Measurements from ENCODE around the gene KDF1. TPM values are rescaled to one million over a fixed set of nuclear protein-coding genes. Genes with fewer than 3 reads are reported as not detected.

Gene KDF1
- total RNA-seq, 1 experiment from 2014 or later, result 8.8 TPM

- Mint-ChIP-seq H3K27me3 (ENCODE audit: insufficient read depth, unreplicated experiment) (no peaks in the 10 kb centered on the region), H3K9me3 (ENCODE audit: unreplicated experiment) (no peaks in the 10 kb centered on the region), H3K4me1 (ENCODE audit: insufficient read depth, unreplicated experiment) (no peaks in the 10 kb centered on the region), H3K4me3 (ENCODE audit: unreplicated experiment) (no peak overlapping the region), H3K27ac (ENCODE audit: low read depth, unreplicated experiment) (no peak overlapping the region), H3K36me3 (ENCODE audit: insufficient read depth, unreplicated experiment) (peaks cover 53% of the 10 kb centered on the region)
- POLR2A ChIA-PET, result no interaction called here
- TF ChIP-seq, protein P1, sequence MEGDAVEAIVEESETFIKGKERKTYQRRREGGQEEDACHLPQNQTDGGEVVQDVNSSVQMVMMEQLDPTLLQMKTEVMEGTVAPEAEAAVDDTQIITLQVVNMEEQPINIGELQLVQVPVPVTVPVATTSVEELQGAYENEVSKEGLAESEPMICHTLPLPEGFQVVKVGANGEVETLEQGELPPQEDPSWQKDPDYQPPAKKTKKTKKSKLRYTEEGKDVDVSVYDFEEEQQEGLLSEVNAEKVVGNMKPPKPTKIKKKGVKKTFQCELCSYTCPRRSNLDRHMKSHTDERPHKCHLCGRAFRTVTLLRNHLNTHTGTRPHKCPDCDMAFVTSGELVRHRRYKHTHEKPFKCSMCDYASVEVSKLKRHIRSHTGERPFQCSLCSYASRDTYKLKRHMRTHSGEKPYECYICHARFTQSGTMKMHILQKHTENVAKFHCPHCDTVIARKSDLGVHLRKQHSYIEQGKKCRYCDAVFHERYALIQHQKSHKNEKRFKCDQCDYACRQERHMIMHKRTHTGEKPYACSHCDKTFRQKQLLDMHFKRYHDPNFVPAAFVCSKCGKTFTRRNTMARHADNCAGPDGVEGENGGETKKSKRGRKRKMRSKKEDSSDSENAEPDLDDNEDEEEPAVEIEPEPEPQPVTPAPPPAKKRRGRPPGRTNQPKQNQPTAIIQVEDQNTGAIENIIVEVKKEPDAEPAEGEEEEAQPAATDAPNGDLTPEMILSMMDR (IDR thresholded peaks at IDR 0.05; ENCODE audit: unreplicated experiment), result no peak
- CTCF ChIA-PET, result interaction anchor here (0.5 kb wide), 1 partner anchor 1412 kb away, joined by 3 read pairs; no protein-coding TSS in a partner anchor
- BruUV-seq (replicated peaks), result no TSS peak
- no peak for DNase-seq (ENCODE audit: unreplicated experiment)
- intact Hi-C loops (cut with micrococcal nuclease), result no loop called here
These were observed 27.7 kb downstream of the KDF1 start for GRCh38 chr1:26932531-26932930.

DNA sequence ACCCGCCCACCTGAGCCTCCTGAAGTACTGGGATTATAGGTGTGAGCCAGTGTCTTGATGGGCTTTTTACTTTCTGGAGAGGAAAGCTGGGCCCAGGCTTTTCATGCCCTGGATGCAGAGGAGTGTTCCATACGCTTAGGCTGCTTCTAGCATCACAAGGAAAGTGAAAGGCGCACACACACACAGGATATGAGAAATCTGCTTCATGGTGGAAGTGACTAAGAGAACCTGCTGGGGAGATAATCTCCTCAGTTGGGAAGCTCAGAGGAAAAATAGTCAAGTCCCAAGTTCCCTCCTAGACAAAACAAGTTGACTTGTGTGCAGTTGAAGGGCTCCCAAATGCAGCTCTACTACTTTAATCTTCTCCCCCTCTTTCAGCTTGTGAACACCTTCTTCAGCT is 36.6 kb downstream of the KDF1 start:
- TF ChIP-seq, protein P1 (IDR thresholded peaks at IDR 0.05; ENCODE audit: unreplicated experiment), result no peak
- peaks cover 17% of the 10 kb centered on the region for H3K4me1 Mint-ChIP-seq (ENCODE audit: insufficient read depth, unreplicated experiment)
- H3K27ac Mint-ChIP-seq (ENCODE audit: low read depth, unreplicated experiment), result peak overlapping the region; percentile 23
- peak overlapping the region; percentile 98 for H3K4me3 Mint-ChIP-seq (ENCODE audit: unreplicated experiment)
- ChIA-PET POLR2A (interaction anchor here (0.6 to 1.5 kb wide), 6 partner anchors 24 to 230 kb away, joined by 3 to 9 read pairs (median 4); partner anchors contain the start of genes GPATCH3 and KDF1), CTCF (interaction anchor here (0.6 to 1.2 kb wide), 3 partner anchors 15 to 74 kb away, joined by 3 read pairs; no protein-coding TSS in a partner anchor)
- DNase-seq (ENCODE audit: unreplicated experiment), result no peak
- BruUV-seq (replicated peaks), result no TSS peak
- intact Hi-C loops (cut with micrococcal nuclease), result no loop called here
- H3K27me3 Mint-ChIP-seq (ENCODE audit: insufficient read depth, unreplicated experiment), result no peaks in the 10 kb centered on the region
- peaks cover 38% of the 10 kb centered on the region for H3K36me3 Mint-ChIP-seq (ENCODE audit: insufficient read depth, unreplicated experiment)
- H3K9me3 Mint-ChIP-seq (ENCODE audit: unreplicated experiment), result no peaks in the 10 kb centered on the region

GRCh38 chr1:26922901-26923300 is 37.4 kb downstream of the KDF1 start:
- CTCF ChIA-PET, result interaction anchor here (0.6 to 1.2 kb wide), 2 partner anchors 15 to 75 kb away, joined by 3 read pairs; no protein-coding TSS in a partner anchor
- H3K4me3 Mint-ChIP-seq (ENCODE audit: unreplicated experiment), result peak overlapping the region; percentile 98
- POLR2A ChIA-PET, result interaction anchor here (0.7 to 2.6 kb wide), 4 partner anchors 23 to 39 kb away, joined by 3 to 16 read pairs (median 10); partner anchors contain the start of genes GPATCH3, GPN2 and KDF1
- BruUV-seq (replicated peaks), result no TSS peak
- H3K27ac Mint-ChIP-seq (ENCODE audit: low read depth, unreplicated experiment), result peak overlapping the region; percentile 97
- H3K27me3 Mint-ChIP-seq (ENCODE audit: insufficient read depth, unreplicated experiment), result no peaks in the 10 kb centered on the region
- H3K9me3 Mint-ChIP-seq (ENCODE audit: unreplicated experiment), result no peaks in the 10 kb centered on the region
- TF ChIP-seq, protein P1 (IDR thresholded peaks at IDR 0.05; ENCODE audit: unreplicated experiment), result no peak
- DNase-seq (ENCODE audit: unreplicated experiment), result no peak
- peaks cover 30% of the 10 kb centered on the region for H3K36me3 Mint-ChIP-seq (ENCODE audit: insufficient read depth, unreplicated experiment)
- H3K4me1 Mint-ChIP-seq (ENCODE audit: insufficient read depth, unreplicated experiment), result peaks cover 17% of the 10 kb centered on the region
- intact Hi-C loops (cut with micrococcal nuclease), result no loop called here

DNA sequence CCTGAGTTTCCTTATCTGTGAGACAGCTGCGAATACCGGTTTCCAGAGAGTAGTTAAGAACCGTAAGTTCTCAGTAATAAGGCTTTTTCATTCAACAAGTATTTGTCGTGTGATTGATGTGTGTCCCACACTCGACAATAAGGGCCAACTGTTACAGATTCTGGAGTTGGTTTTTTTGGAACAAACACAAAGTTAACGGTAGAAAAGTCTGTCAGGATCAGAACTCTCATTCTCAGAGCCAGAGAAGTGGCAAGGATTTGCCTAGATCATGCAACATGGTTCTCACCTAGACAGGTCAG is 37.9 kb downstream of the KDF1 start:
- CTCF ChIA-PET, result interaction anchor here (0.6 kb wide), 1 partner anchor 132 kb away, joined by 3 read pairs; no protein-coding TSS in a partner anchor
- Mint-ChIP-seq H3K27ac (ENCODE audit: low read depth, unreplicated experiment) (peak overlapping the region; percentile 97), H3K27me3 (ENCODE audit: insufficient read depth, unreplicated experiment) (no peaks in the 10 kb centered on the region), H3K9me3 (ENCODE audit: unreplicated experiment) (no peaks in the 10 kb centered on the region), H3K4me3 (ENCODE audit: unreplicated experiment) (peak overlapping the region; percentile 98), H3K4me1 (ENCODE audit: insufficient read depth, unreplicated experiment) (peaks cover 17% of the 10 kb centered on the region), H3K36me3 (ENCODE audit: insufficient read depth, unreplicated experiment) (peaks cover 24% of the 10 kb centered on the region)
- TSS peak; percentile 62 for BruUV-seq (replicated peaks)
- POLR2A ChIA-PET, result interaction anchor here (0.7 to 2.6 kb wide), 10 partner anchors 8 to 303 kb away, joined by 3 to 20 read pairs (median 4); partner anchors contain the start of genes GPATCH3, GPN2, KDF1 and TRNP1
- TF ChIP-seq, protein P1 (IDR thresholded peaks at IDR 0.05; ENCODE audit: unreplicated experiment), result no peak
- intact Hi-C loops (cut with micrococcal nuclease), result no loop called here
- no peak for DNase-seq (ENCODE audit: unreplicated experiment)
